ENCODE measurements around the gene BEND5. TPM values are rescaled to one million over a fixed set of nuclear protein-coding genes. Genes with fewer than 3 reads are reported as not detected.

Gene BEND5
- total RNA-seq, 2 experiments from 2014 or later: 42.3 to 48.3 TPM

DNA sequence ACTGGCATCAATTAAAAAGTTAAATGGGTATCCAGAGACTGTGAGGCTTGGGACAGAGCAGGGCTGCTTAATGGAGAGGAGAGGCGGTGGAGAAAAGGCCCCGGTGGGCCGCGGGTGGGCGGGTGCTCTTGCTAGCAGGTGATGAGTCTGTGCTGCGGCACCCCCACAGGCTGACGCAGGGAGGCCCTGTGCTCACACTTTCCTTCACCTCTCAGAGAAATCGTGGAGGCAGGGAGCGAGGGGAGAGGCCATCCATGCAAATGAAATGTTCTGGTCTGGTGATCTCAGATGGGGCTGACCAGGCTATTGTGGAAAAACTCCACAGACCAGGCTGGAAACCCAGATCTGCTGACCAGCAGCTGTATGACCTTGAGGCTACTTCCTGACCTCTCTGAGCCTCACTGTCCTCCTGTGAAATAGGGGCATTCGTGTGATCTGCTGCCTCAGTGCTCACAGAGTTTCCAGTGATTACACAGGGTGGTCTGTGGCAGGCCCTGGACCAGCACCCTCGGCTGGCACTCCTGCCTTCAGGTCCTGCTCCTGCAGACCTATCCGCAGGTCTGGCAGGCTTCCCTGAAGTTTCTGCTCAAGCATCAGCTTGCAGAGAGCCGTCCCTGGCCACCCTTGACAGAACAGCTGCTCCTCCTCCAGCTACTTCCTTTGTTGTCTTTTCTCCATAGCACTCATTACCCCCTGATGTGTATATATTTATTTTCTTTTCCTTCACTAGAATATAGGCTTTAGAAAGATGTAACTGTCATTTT is 89.2 kb downstream of the BEND5 start:
- Mint-ChIP-seq H3K9me3 (no peaks in the 10 kb centered on the region), H3K4me3 (no peak overlapping the region), H3K36me3 (no peaks in the 10 kb centered on the region), H3K27me3 (peaks cover 5% of the 10 kb centered on the region), H3K4me1 (no peaks in the 10 kb centered on the region), H3K27ac (no peak overlapping the region)
- no peak for DNase-seq

- Mint-ChIP-seq H3K4me1 (no peaks in the 10 kb centered on the region), H3K27me3 (no peaks in the 10 kb centered on the region), H3K27ac (no peak overlapping the region), H3K4me3 (no peak overlapping the region), H3K9me3 (no peaks in the 10 kb centered on the region), H3K36me3 (no peaks in the 10 kb centered on the region)
- no peak for DNase-seq
Measured at GRCh38 chr1:48686159-48686558, 90.5 kb downstream of the BEND5 start.

GRCh38 chr1:48684381-48684780 is 92.3 kb downstream of the BEND5 start:
- Mint-ChIP-seq H3K36me3 (no peaks in the 10 kb centered on the region), H3K27me3 (no peaks in the 10 kb centered on the region), H3K4me3 (no peak overlapping the region), H3K27ac (no peak overlapping the region), H3K4me1 (no peaks in the 10 kb centered on the region), H3K9me3 (no peaks in the 10 kb centered on the region)
- DNase-seq: no peak

DNA sequence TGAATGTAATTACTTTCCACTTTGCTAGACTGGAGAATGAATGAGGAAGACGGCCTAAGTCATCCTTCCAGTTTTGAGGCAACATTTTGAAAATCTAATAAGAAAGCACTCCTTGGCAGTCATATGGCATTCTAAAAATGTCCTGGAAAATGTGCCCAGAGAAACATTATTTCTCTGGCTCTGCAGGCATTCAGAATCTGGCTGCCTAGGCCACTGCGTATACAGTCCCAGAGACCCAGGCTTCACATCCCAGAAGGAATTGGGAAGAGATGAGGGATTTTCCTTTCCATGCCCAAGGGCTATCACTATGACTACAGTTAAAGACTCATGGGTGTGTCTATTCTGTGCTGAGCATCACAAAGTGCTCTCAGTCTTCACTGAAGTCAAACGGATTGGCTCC is 92.9 kb downstream of the BEND5 start:
- Mint-ChIP-seq H3K9me3 (no peaks in the 10 kb centered on the region), H3K36me3 (no peaks in the 10 kb centered on the region), H3K27ac (no peak overlapping the region), H3K4me3 (no peak overlapping the region), H3K4me1 (peaks cover 1% of the 10 kb centered on the region), H3K27me3 (no peaks in the 10 kb centered on the region)
- DNase-seq: no peak

DNA sequence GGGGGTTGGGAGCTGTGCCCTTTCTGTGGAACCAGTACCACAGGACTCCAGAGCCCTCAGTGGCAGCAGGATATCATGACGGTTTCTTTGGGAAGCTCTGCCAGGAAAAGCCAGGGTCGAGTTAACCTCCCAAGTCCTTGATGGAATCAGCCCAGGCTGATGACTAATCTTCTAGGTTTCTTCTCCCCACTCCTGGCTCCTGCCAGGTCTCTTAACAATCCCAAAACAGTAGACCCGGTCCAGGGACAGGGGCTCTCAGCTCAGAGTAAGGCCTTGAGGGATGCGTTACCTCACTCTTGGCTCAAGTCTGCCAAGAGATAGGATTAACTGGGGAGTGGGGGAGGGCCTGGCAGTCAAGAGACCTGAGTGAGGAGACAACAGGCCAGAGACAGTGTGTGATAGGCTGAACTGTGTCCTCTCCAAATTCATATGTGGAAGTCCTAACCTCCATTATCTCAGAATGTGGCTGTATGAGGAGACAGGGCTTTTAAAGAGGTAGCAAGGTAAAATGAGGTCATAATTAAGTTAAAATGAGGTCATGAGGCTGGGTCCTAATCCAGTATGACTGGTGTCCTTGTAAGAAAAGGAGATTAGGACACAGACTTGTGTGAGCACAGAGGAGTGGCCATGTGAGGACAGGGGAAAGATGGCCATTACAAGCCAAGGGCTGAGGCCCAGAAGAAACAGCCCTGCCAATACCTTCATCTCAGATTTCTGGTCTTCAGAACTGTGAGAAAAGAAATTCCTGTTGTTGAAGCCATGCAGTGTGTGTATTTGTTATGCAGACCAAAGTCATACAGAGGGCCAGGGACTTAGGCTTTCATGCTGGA is 95.0 kb downstream of the BEND5 start:
- H3K36me3 Mint-ChIP-seq: no peaks in the 10 kb centered on the region
- peaks cover 2% of the 10 kb centered on the region for H3K4me1 Mint-ChIP-seq
- DNase-seq: no peak
- H3K27ac Mint-ChIP-seq: no peak overlapping the region
- H3K27me3 Mint-ChIP-seq: peaks cover 3% of the 10 kb centered on the region
- no peaks in the 10 kb centered on the region for H3K9me3 Mint-ChIP-seq
- H3K4me3 Mint-ChIP-seq: no peak overlapping the region

- DNase-seq: no peak
- no peak overlapping the region for H3K27ac Mint-ChIP-seq
- peaks cover 3% of the 10 kb centered on the region for H3K27me3 Mint-ChIP-seq
- no peaks in the 10 kb centered on the region for H3K9me3 Mint-ChIP-seq
- H3K4me3 Mint-ChIP-seq: no peak overlapping the region
- peaks cover 2% of the 10 kb centered on the region for H3K4me1 Mint-ChIP-seq
- no peaks in the 10 kb centered on the region for H3K36me3 Mint-ChIP-seq
Measured at GRCh38 chr1:48680411-48681035, 96.2 kb downstream of the BEND5 start.

DNA sequence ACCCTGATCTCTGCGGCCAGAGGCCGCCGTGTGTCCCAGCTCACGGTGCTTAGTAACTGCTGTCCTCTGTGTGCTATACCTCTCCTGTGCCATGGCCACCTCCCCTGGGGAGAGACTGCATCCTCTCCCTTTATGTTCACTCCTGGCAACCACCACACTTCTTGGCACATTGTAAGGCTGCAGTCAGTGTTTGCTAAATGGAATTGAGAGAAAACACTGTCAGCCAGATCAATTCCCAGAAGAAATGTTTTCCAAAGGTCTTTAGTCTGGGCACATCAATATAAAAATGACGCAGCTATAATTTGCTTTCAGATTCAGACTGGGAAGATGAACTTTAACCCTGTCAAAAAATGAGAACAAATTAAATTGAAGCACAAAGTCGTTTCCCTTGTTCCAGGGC is 96.8 kb downstream of the BEND5 start:
- no peak for DNase-seq
- H3K4me1 Mint-ChIP-seq: peaks cover 2% of the 10 kb centered on the region
- H3K9me3 Mint-ChIP-seq: no peaks in the 10 kb centered on the region
- H3K36me3 Mint-ChIP-seq: no peaks in the 10 kb centered on the region
- H3K27ac Mint-ChIP-seq: no peak overlapping the region
- peaks cover 10% of the 10 kb centered on the region for H3K27me3 Mint-ChIP-seq
- H3K4me3 Mint-ChIP-seq: no peak overlapping the region

GRCh38 chr1:48678710-48679505 is 97.8 kb downstream of the BEND5 start:
- H3K27ac Mint-ChIP-seq: no peak overlapping the region
- no peak overlapping the region for H3K4me3 Mint-ChIP-seq
- peaks cover 2% of the 10 kb centered on the region for H3K4me1 Mint-ChIP-seq
- peaks cover 19% of the 10 kb centered on the region for H3K27me3 Mint-ChIP-seq
- no peaks in the 10 kb centered on the region for H3K9me3 Mint-ChIP-seq
- H3K36me3 Mint-ChIP-seq: no peaks in the 10 kb centered on the region
- no peak for DNase-seq

Measured in activated naive CD8-positive, alpha-beta T cell treated with anti-CD3 and anti-CD28 coated beads for 36 hours (primary cell).